Keratinocyte (primary cell): Measurements from ENCODE around the gene SGMS2.

Experiments used
- EZH2 ChIP-seq: IDR thresholded peaks from one replicate; pipeline ENCODE4 v1.6.1; 2012; ENCODE audit warnings: inconsistent platforms, mild to moderate bottlenecking, low read length, moderate library complexity
- TF ChIP-seq, protein P1 (sequence below), 3 experiments: IDR thresholded peaks in 1 of 3; conservative IDR thresholded peaks in 1 of 3; optimal IDR thresholded peaks in 1 of 3; 2 replicates in 2 of 3; 3 replicates in 1 of 3; pipeline versions ENCODE3 to v1.5.1; 2011; ENCODE audit warnings: low read length in 3 of 3, mild to moderate bottlenecking in 3 of 3, moderate library complexity in 2 of 3, control low read depth in 1 of 3, inconsistent platforms in 1 of 3; ENCODE audit not compliant: insufficient read depth in 2 of 3; ENCODE audit errors: extremely low read depth in 1 of 3

DNA sequence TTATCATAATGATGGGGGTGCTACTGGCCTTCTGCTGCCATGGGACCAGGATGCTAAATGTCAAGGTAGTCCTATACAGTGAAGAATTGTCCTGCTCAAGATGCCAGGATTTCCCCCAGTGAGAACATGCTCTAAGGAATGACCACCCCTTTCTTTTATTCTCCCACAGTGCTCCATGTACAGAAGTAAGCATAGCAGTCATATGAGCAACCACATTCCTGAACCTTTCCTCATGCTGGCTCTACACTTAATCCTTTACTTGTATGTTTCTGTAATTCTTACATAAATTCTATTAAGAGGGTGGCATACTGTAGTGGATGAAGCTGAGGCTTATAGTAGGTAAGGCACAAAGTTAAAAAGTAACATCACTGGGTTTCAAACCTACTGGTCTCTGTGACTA, 126.8 kb downstream of the SGMS2 start:
- TF ChIP-seq, protein P1, sequence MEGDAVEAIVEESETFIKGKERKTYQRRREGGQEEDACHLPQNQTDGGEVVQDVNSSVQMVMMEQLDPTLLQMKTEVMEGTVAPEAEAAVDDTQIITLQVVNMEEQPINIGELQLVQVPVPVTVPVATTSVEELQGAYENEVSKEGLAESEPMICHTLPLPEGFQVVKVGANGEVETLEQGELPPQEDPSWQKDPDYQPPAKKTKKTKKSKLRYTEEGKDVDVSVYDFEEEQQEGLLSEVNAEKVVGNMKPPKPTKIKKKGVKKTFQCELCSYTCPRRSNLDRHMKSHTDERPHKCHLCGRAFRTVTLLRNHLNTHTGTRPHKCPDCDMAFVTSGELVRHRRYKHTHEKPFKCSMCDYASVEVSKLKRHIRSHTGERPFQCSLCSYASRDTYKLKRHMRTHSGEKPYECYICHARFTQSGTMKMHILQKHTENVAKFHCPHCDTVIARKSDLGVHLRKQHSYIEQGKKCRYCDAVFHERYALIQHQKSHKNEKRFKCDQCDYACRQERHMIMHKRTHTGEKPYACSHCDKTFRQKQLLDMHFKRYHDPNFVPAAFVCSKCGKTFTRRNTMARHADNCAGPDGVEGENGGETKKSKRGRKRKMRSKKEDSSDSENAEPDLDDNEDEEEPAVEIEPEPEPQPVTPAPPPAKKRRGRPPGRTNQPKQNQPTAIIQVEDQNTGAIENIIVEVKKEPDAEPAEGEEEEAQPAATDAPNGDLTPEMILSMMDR (optimal IDR thresholded peaks at IDR 0.05 in 1 of 3, IDR thresholded peaks at IDR 0.05 in 1 of 3, conservative IDR thresholded peaks at IDR 0.05 in 1 of 3; ENCODE audit: extremely low read depth in 1 of 3, insufficient read depth in 2 of 3, low read length in 3 of 3), result no peak
- no peak for TF ChIP-seq EZH2
